Measurements from ENCODE around the gene MYO1D. TPM values are rescaled to one million over a fixed set of nuclear protein-coding genes. Genes with fewer than 3 reads are reported as not detected.

Gene MYO1D
- total and polyA plus RNA-seq, 2 of the 13 experiments (the other 11 are each of a cell fraction or from before 2014, with no cell fraction given): 13.2 to 17.3 TPM

- TF ChIP-seq MXD1 (CRISPR knock-in tag; IDR thresholded peaks at IDR 0.05) (no peak), MZF1 (CRISPR knock-in tag; IDR thresholded peaks at IDR 0.05; ENCODE audit: borderline replicate concordance) (no peak), HMGXB4 (CRISPR knock-in tag; IDR thresholded peaks at IDR 0.05; ENCODE audit: borderline replicate concordance in 1 of 2, low read depth in 1 of 2) (no peak), PRMT3 (CRISPR knock-in tag; IDR thresholded peaks at IDR 0.05; ENCODE audit: borderline replicate concordance, low read depth) (no peak), NR2C2 (CRISPR knock-in tag; IDR thresholded peaks at IDR 0.05; ENCODE audit: borderline replicate concordance) (no peak), MYPOP (CRISPR knock-in tag; IDR thresholded peaks at IDR 0.05) (no peak), RAD21 (CRISPR knock-in tag; IDR thresholded peaks at IDR 0.05) (peak; percentile 64), ZNF883 (CRISPR knock-in tag; IDR thresholded peaks at IDR 0.05; ENCODE audit: not compliant biosample characterization) (no peak), ZNF672 (CRISPR knock-in tag; IDR thresholded peaks at IDR 0.05) (no peak), GLMP (CRISPR knock-in tag; IDR thresholded peaks at IDR 0.05; ENCODE audit: borderline replicate concordance) (no peak), ZNF557 (CRISPR knock-in tag; IDR thresholded peaks at IDR 0.05) (no peak), FOXO1 (CRISPR knock-in tag; IDR thresholded peaks at IDR 0.05) (no peak), ZNF280B (CRISPR knock-in tag; IDR thresholded peaks at IDR 0.05; ENCODE audit: borderline replicate concordance) (no peak), ZFX (CRISPR knock-in tag; IDR thresholded peaks at IDR 0.05; ENCODE audit: low read depth) (0 out of 2 replicates have a peak, but pooled peaks have one; percentile 34), CEBPG (CRISPR knock-in tag; IDR thresholded peaks at IDR 0.05) (0 out of 2 replicates have a peak, but pooled peaks have one; percentile 36)
- TF ChIP-seq, protein P1, sequence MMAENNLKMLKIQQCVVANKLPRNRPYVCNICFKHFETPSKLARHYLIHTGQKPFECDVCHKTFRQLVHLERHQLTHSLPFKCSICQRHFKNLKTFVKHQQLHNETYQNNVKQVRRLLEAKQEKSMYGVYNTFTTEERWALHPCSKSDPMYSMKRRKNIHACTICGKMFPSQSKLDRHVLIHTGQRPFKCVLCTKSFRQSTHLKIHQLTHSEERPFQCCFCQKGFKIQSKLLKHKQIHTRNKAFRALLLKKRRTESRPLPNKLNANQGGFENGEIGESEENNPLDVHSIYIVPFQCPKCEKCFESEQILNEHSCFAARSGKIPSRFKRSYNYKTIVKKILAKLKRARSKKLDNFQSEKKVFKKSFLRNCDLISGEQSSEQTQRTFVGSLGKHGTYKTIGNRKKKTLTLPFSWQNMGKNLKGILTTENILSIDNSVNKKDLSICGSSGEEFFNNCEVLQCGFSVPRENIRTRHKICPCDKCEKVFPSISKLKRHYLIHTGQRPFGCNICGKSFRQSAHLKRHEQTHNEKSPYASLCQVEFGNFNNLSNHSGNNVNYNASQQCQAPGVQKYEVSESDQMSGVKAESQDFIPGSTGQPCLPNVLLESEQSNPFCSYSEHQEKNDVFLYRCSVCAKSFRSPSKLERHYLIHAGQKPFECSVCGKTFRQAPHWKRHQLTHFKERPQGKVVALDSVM (CRISPR knock-in tag; IDR thresholded peaks at IDR 0.05): no peak
- TF ChIP-seq, protein P2, sequence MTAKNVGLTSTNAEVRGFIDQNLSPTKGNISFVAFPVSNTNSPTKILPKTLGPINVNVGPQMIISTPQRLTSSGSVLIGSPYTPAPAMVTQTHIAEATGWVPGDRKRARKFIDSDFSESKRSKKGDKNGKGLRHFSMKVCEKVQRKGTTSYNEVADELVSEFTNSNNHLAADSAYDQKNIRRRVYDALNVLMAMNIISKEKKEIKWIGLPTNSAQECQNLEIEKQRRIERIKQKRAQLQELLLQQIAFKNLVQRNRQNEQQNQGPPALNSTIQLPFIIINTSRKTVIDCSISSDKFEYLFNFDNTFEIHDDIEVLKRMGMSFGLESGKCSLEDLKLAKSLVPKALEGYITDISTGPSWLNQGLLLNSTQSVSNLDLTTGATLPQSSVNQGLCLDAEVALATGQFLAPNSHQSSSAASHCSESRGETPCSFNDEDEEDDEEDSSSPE (CRISPR knock-in tag; IDR thresholded peaks at IDR 0.05): no peak
These were observed 393.4 kb downstream of the MYO1D start (continued) for GRCh38 chr17:32483451-32484019.

Data from HepG2 (cell line).